Peyer's patch (tissue), 4 donors: ENCODE measurements around the gene CAMK2B. TPM values are rescaled to one million over a fixed set of nuclear protein-coding genes. Genes with fewer than 3 reads are reported as not detected.
A peak's percentile ranks its signal among the peaks of the same experiment; 100 is the strongest.

ENCODE experiments used
- DNase-seq, 3 donors: peaks; one replicate each; pipeline ENCODE4 v3.0.0-alpha.2; 2017 to 2019
- H3K27ac ChIP-seq, 4 donors: fragments of 200-600 bp; sonication (generic); one replicate each; pipeline ENCODE4 v1.5.1; 2016 to 2019
- H3K27me3 ChIP-seq, 2 donors: fragments of 200-600 bp; sonication (generic); one replicate each; pipeline ENCODE4 v1.5.1; 2019
- H3K36me3 ChIP-seq, 3 donors: fragments of 200-600 bp; sonication (generic); one replicate each; pipeline ENCODE4 v1.5.1; 2016 to 2019
- H3K4me1 ChIP-seq, 4 donors: fragments of 200-600 bp; sonication (generic); one replicate each; pipeline ENCODE4 v1.5.1; 2016 to 2019
- H3K4me3 ChIP-seq, 4 donors: fragments of 200-600 bp; sonication (generic); 1 replicate in 3 of 4; 2 replicates in 1 of 4; pipeline ENCODE4 v1.5.1; 2016 to 2019; ENCODE audit warnings: mild to moderate bottlenecking in 1 of 4
- H3K9me3 ChIP-seq, 4 donors: fragments of 200-600 bp; sonication (generic); one replicate each; pipeline ENCODE4 v1.5.1; 2016 to 2019; ENCODE audit warnings: mild to moderate bottlenecking in 1 of 4
- POLR2A ChIP-seq, 2 donors: fragments of 450-650 bp; IDR thresholded peaks; one replicate each; pipeline ENCODE4 v1.5.1; 2017; ENCODE audit warnings: antibody characterized with exemption in 2 of 2, mild to moderate bottlenecking in 2 of 2, moderate library complexity in 2 of 2
- total RNA-seq, 4 donors: library from RNA; depleted of rRNA; stranded (reverse); fragments of >200 nt; gene quantifications; one replicate each; pipeline ENCODE4 v1.1.0, GENCODE V29; 2016
- TF ChIP-seq, protein P1 (sequence below), 6 experiments: fragments of 450-650 bp in 4 of 6; fragments of 200-600 bp in 2 of 6; sonication (generic) in 1 of 6; IDR thresholded peaks; one replicate each; pipeline ENCODE4 v1.5.1; 2017 to 2019; ENCODE audit warnings: antibody characterized with exemption in 6 of 6, mild to moderate bottlenecking in 3 of 6, moderate library complexity in 1 of 6

CAMK2B gene
- total RNA-seq, 4 donors from 2014 or later = 0.67 to 3.9 (median 2.2) TPM

DNA sequence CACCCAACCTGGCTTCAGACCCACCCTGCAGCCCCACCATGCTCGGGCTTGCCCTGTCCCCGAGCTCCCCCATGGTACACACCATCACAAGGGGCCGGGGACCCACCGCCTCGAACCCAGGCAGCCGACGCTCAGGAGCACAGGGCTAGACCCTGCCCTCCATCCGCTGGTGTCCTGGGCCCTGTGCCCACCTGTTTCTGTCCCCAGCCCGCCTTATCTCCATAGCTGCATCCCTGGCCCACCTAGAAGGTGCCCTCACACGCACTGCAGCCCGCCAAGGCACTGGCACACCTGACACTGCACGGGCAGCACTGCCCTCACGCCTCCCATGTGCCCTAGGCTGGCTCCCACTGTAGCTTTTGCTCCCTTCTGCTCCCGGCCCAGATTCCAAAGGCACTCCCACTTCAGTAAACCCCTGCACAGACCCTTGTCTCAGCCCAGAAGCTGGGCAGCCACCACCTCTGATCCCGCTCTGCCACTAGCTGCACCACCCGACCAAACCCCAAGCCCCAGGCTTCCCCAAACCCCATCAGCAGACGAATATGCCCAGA, 107.5 kb downstream of the CAMK2B start:
- H3K36me3 ChIP-seq = peaks cover 0 to 10% (median 0%) of the 10 kb centered on the region in 3 donors
- no peak overlapping the region for H3K4me3 ChIP-seq
- no peaks in the 10 kb centered on the region for H3K4me1 ChIP-seq
- no peak for TF ChIP-seq POLR2A (IDR thresholded peaks at IDR 0.05)
- TF ChIP-seq, protein P1, sequence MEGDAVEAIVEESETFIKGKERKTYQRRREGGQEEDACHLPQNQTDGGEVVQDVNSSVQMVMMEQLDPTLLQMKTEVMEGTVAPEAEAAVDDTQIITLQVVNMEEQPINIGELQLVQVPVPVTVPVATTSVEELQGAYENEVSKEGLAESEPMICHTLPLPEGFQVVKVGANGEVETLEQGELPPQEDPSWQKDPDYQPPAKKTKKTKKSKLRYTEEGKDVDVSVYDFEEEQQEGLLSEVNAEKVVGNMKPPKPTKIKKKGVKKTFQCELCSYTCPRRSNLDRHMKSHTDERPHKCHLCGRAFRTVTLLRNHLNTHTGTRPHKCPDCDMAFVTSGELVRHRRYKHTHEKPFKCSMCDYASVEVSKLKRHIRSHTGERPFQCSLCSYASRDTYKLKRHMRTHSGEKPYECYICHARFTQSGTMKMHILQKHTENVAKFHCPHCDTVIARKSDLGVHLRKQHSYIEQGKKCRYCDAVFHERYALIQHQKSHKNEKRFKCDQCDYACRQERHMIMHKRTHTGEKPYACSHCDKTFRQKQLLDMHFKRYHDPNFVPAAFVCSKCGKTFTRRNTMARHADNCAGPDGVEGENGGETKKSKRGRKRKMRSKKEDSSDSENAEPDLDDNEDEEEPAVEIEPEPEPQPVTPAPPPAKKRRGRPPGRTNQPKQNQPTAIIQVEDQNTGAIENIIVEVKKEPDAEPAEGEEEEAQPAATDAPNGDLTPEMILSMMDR (IDR thresholded peaks at IDR 0.05) = no peak
- no peak overlapping the region for H3K27ac ChIP-seq
- H3K9me3 ChIP-seq = no peaks in the 10 kb centered on the region
- no peak for DNase-seq
- no peaks in the 10 kb centered on the region for H3K27me3 ChIP-seq

DNA sequence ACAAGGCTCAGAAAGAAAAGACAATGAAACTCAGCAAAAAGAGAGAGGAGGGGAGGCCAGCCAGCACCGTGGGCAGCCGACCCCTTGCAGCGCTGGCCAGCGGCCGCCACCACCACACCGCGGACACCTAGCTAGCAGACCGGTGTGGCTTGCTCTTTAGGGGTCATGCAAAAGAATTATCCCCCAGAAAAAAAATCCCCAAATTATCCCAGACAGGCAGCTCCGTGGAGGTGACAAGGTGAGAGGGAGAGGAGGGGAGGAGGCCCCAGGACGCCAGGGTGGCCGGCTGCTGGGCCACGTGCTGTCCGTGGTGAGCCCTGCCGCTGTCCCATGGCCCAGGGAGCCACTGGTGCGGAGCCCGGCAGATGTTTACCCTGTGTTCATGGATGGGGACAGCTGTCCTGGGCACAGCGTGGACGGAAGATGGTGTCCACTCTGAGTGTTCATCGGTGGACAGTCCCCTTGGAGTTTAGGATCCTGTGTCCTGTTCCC, 108.1 kb downstream of the CAMK2B start:
- H3K4me3 ChIP-seq = no peak overlapping the region
- no peak for DNase-seq
- H3K27me3 ChIP-seq = no peaks in the 10 kb centered on the region
- H3K36me3 ChIP-seq = peaks cover 0 to 16% (median 0%) of the 10 kb centered on the region in 3 donors
- no peak overlapping the region for H3K27ac ChIP-seq
- no peaks in the 10 kb centered on the region for H3K9me3 ChIP-seq
- no peaks in the 10 kb centered on the region for H3K4me1 ChIP-seq
- TF ChIP-seq POLR2A (IDR thresholded peaks at IDR 0.05) = no peak
- TF ChIP-seq, protein P1 (IDR thresholded peaks at IDR 0.05) = no peak

DNA sequence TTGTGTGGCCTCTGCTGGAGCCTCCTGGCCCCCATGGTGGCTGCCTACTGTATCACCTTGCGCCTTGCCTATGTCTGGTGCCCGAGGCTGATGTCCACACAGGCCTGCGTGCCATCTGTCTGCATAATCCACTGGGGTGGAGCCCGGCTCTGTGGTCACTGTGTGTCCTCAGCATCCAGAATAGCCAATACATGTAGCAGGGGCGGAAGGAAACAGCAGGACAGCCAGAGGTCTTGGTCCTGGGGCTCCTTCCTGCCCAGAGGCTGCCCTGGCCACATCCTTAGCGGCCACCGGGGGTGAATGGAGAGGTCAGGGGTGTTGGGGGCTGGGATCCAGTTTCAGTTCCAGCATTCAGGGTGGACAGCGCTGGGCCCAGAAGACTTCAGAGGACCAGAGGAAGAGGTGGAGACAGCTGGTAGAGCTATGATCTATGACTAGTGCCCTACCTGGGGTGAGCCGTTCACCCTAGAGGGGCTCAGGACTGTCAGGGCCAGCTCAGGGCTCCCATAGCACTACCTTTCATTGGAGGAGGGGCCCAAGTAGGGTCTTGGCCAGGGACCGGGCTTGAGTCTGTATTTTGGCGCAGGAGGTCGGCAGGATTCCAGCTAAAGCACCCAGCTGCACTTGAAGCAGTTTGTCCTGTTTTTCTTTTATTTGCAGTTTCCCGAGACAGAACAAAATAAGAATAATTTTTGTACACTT, 108.7 kb downstream of the CAMK2B start:
- H3K36me3 ChIP-seq = peaks cover 0 to 22% (median 0%) of the 10 kb centered on the region in 3 donors
- no peaks in the 10 kb centered on the region for H3K9me3 ChIP-seq
- H3K4me3 ChIP-seq = no peak overlapping the region
- no peak for DNase-seq
- H3K27me3 ChIP-seq = no peaks in the 10 kb centered on the region
- H3K27ac ChIP-seq = no peak overlapping the region
- no peaks in the 10 kb centered on the region for H3K4me1 ChIP-seq
- no peak for TF ChIP-seq POLR2A (IDR thresholded peaks at IDR 0.05)
- TF ChIP-seq, protein P1 (IDR thresholded peaks at IDR 0.05) = no peak

DNA sequence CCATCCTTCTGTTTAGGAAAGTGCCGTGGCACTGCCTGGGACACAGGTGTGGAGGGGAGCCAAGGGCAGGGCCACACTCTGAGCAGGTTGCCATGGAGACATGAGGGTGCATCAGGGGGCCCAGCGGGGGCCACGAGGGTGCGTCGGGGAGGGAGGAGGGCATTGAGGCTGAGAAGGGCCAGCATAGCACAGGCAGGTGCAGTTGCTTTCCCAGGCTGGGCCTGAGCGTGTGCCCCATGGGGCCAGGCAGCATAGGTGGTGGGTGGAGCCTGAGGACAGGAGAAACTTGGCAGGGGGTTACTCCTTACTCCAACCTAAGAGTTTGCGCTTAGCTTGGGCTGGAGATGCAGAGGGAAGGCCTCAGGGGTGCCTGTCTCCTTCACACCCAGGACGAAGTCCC, 109.4 kb downstream of the CAMK2B start:
- no peak for TF ChIP-seq POLR2A (IDR thresholded peaks at IDR 0.05)
- TF ChIP-seq, protein P1 (IDR thresholded peaks at IDR 0.05) = no peak
- H3K27me3 ChIP-seq = no peaks in the 10 kb centered on the region
- H3K36me3 ChIP-seq = peaks cover 0 to 29% (median 0%) of the 10 kb centered on the region in 3 donors
- H3K9me3 ChIP-seq = no peaks in the 10 kb centered on the region
- no peak overlapping the region for H3K4me3 ChIP-seq
- no peak overlapping the region for H3K27ac ChIP-seq
- H3K4me1 ChIP-seq = no peaks in the 10 kb centered on the region
- DNase-seq = no peak

DNA sequence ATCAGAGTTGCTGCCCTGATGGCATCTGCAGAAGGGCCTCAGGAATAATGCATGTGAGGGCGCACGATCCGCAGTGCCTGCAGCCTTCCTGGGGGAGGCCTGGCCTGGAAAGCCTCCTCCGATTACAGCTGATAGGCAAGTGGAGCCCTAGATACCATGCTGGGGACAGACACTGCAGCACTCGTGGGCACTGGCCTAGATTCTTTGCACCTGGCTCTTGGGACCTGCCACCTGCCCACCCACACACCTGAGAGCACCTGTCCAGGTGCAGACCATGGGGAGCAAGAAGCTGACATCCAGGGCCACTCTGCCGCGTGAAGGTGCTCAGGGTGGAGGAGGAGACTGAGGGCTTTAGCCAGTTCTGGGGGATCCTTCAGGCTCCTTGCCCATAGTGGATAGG, 109.9 kb downstream of the CAMK2B start:
- Histone ChIP-seq H3K27me3 (no peaks in the 10 kb centered on the region), H3K36me3 (peaks cover 0 to 34% (median 0%) of the 10 kb centered on the region in 3 donors), H3K4me3 (no peak overlapping the region), H3K27ac (no peak overlapping the region), H3K4me1 (no peaks in the 10 kb centered on the region), H3K9me3 (no peaks in the 10 kb centered on the region)
- no peak for TF ChIP-seq POLR2A (IDR thresholded peaks at IDR 0.05)
- TF ChIP-seq, protein P1 (IDR thresholded peaks at IDR 0.05) = no peak
- peak in 1 of 3 donors; percentile 44 for DNase-seq
